ENCODE results near the gene OLFM4.
"Not testable (repeated sequence)": the region's sequence is repeated elsewhere in the genome, so short reads cannot be mapped to it uniquely, and the experiment has no call there.

The OLFM4 gene

GRCh38 chr13:53028637-53029203, at the start of gene OLFM4:
TSS of gene OLFM4 (plus strand) at chr13:53028813. CDS start at chr13:53028837, 24 bp downstream.
- no peak for DNase-seq

GRCh38 chr13:52978989-52979388, 49.6 kb upstream of the OLFM4 start:
- DNase-seq, result no peak

GRCh38 chr13:52980695-52981094, 47.9 kb upstream of the OLFM4 start:
- DNase-seq, result no peak

GRCh38 chr13:52983836-52984235, 44.8 kb upstream of the OLFM4 start:
- no peak for DNase-seq

GRCh38 chr13:52984881-52985363, 43.7 kb upstream of the OLFM4 start:
- no peak for DNase-seq

- no peak for DNase-seq
These were observed 37.1 kb upstream of the OLFM4 start for GRCh38 chr13:52991344-52992020.

- no peak for DNase-seq
These were observed 36.5 kb upstream of the OLFM4 start for GRCh38 chr13:52992110-52992509.

- DNase-seq, result no peak
These were observed 34.6 kb upstream of the OLFM4 start for GRCh38 chr13:52994051-52994450.

- DNase-seq, result no peak
These were observed 33.7 kb upstream of the OLFM4 start for GRCh38 chr13:52994865-52995264.

GRCh38 chr13:52995946-52996345, 32.7 kb upstream of the OLFM4 start:
- no peak for DNase-seq

GRCh38 chr13:52997951-52998876, 30.4 kb upstream of the OLFM4 start:
- DNase-seq, result no peak

GRCh38 chr13:52999093-52999696, 29.4 kb upstream of the OLFM4 start:
- DNase-seq, result no peak

- DNase-seq, result no peak
These were observed 27.0 kb upstream of the OLFM4 start for GRCh38 chr13:53001444-53002225.

GRCh38 chr13:53004573-53004972, 24.0 kb upstream of the OLFM4 start:
- no peak for DNase-seq

GRCh38 chr13:53005626-53006025, 23.0 kb upstream of the OLFM4 start:
- DNase-seq, result no peak

GRCh38 chr13:53007872-53008271, 20.7 kb upstream of the OLFM4 start:
- no peak for DNase-seq

GRCh38 chr13:53010374-53011105, 18.1 kb upstream of the OLFM4 start:
- no peak for DNase-seq

- DNase-seq, result no peak
These were observed 15.9 kb upstream of the OLFM4 start for GRCh38 chr13:53012707-53013106.

- DNase-seq, result no peak
These were observed 15.5 kb upstream of the OLFM4 start for GRCh38 chr13:53013113-53013512.

GRCh38 chr13:53014018-53014417, 14.6 kb upstream of the OLFM4 start:
- not testable (repeated sequence) for DNase-seq

All from stimulated activated CD4-positive, alpha-beta T cell treated with anti-CD3 and anti-CD28 coated beads, Interleukin-4, amount 100 ng/mL, for 4 hours (primary cell).